HG03108 (cell line): ENCODE results near the gene UNC13A.
A peak's percentile ranks its signal among the peaks of the same experiment; 100 is the strongest.
"Not testable (repeated sequence)": the region's sequence is repeated elsewhere in the genome, so short reads cannot be mapped to it uniquely, and the experiment has no call there.

Experiments used
- ATAC-seq: cut with Tn5 transposase; IDR thresholded peaks from one replicate; pipeline ENCODE4 v1.9.1; 2021; ENCODE audit warnings: moderate library complexity; ENCODE audit not compliant: unreplicated experiment

Gene UNC13A

GRCh38 chr19:17575871-17576757, 112.0 kb downstream of the UNC13A start:
- ATAC-seq: no peak

DNA sequence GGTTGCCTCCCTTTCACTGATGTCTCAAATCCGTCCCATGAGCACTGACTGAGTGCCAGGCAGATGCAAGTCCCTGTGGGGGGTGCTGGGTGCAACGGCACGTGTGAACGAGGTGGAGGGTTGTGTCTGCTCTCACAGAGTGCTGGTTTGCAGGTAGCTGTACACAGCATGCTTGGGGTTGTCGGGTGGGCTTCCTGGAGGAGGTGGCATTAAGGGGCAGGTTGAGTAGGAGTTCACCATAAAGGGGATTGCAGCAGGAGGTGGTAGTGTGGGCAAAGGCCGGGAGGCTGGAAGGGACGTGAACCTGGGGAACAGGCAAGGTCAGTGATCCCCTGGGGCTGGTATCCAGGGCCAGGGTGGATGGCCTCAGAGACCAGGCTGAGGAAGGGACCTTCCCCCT, 115.5 kb downstream of the UNC13A start:
- ATAC-seq: no peak

GRCh38 chr19:17570791-17571190, 117.4 kb downstream of the UNC13A start:
- no peak for ATAC-seq

DNA sequence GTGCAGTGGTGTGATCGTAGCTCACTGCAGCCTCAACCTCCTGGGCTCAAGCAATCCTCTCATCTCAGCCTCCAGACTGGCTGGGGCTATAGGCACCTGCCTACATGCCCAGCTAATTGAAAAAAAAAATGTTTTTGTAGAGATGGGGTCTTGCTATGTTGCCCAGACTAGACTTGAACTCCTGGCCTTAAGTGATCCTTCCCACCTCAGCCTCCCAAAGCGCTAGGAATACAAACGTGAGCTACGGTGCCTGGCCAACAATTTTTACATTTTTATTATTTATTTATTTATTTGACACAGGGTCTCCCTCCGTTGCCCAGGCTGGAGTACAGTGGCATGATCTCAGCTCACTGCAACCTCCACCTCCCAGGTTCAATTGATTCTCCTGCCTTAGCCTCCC, 117.9 kb downstream of the UNC13A start:
- ATAC-seq: not testable (repeated sequence)

DNA sequence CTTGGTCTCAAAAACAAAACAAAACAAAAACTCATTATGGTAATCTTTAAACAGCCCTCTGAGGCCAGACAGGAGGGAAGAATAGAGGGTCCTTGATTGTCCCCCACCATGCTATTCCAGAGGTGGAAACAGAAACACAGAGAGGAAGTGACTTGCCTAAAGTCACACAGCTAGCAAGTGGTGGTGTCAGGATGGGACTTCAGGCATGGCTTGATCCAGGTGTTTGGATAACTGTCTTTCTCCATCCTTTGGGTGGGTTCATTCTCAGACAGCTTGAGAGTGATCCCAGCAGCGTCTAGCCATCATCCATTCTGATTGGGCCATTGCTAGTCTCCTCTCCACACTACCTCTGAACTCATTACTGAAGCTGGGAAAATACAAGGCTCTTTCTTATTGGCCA, 120.2 kb downstream of the UNC13A start:
- no peak for ATAC-seq

DNA sequence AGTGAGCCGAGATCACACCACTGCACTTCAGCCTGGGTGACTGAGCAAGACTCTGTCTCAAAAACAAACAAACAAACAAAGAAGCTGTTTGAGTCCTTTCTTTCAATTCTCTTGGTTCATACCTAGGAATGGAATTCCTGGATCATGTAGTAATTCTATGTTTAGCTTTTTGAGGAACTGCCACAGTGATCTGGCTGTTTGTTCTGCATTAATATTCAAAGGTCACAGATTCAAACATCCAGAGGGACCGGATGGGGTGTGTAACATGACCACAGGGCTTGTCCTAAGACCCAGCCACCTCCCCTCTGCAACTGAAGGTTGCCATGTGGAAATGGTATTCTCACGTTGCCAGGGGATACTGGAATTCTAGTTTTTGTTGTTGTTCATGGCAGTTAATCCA, 122.5 kb downstream of the UNC13A start:
- ATAC-seq: no peak

- no peak for ATAC-seq
These were observed 123.4 kb downstream of the UNC13A start for GRCh38 chr19:17564781-17565180.

- ATAC-seq: no peak
These were observed 125.6 kb downstream of the UNC13A start for GRCh38 chr19:17562561-17562960.

DNA sequence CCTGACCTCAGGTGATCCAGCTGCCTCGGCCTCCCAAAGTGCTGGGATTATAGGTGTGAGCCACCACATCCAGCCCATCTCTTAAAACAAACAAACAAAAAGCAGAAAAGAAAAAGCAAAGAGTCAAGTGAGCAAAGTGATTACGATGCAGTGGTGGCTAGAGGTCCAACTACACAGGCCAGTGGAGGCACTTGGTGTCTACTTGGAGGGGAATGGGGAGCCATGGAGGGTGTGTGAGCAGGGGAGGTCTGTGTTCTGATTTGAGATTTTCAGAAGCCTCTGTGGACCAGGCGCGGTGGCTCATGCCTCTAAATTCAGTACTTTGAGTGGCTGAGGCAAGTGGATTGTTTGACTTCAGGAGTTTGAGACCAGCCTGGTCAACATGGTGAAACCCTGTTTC, 126.1 kb downstream of the UNC13A start:
- ATAC-seq: no peak

- ATAC-seq: no peak
These were observed 128.0 kb downstream of the UNC13A start for GRCh38 chr19:17560205-17560595.

DNA sequence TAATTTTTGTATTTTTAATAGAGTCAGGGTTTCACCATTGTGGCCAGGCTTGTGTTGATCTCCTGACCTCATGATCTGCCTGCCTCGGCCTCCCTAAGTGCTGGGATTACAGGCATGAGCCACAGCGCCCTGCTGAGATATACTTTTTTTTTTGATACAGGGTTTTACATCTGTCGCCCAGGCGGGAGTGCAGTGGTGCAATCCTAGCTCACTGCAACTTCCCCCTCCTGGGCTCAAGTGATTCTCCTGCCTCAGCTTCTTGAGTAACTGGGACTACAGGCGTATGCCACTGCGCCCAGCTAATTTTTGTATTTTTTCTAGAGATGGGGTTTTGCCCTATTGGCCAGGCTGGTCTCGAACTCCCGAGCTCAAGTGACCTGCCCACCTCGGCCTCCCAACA, 130.7 kb downstream of the UNC13A start:
- no peak for ATAC-seq

DNA sequence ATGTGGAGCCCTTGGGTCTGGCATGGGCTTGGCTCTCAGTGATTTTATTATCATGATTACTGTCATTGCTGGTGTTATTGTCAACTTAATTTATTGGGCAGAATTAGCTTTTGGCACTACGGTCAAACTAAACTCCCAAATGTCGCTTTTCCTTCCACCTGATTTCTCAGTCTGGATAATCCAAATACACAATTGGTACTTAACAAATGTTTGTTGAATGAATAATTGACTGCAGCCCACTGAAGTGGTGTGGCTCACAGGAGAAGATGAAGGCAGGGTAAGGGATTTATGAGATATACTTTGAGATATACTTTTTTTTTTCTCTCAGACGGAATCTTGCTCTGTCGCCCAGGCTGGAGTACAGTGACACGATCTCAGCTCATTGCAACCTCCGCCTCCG, 131.2 kb downstream of the UNC13A start:
- ATAC-seq: no peak

DNA sequence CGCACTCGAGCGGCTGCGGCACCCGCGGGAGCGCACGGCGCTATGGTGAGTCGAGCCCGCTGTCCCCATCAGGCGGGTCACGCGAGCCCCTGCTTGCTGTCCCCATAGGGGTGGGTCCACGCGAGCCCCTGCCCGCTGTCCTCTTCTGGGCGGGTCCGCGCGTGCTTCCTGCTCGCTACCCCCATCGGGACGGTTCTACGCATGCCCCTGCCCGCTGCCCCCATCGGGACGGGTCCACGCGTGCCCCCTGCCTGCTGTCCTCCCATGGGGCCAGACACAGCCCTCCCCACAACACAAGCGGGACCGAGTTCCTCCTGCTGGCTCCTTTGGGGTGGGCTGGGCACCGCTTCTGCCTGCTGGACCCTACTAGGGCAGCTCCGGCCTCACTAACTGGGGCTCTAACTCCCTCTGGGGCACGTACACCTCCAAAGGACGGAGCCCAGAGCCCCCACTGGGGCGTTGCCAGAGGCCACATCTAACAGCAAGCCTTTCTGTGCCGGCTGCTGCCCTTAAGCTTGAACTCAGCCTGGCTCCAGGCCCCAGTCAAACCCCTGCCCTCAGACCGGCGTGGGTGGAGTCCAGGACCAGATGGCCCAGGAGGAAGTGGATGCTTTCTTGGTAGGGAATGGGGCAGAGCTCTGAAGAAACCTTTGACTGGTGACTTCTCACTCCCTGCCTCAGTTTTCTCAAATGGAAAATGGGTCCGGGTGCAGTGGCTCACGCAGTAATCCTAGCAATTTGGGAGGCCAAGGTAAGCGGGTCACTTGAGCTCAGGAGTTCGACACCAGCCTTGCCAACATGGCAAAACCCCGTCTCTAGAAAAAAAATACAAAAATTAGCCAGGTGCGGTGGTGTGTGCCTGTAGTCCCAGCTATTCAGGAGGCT, 132.0 kb downstream of the UNC13A start:
- peak; percentile 21 for ATAC-seq

DNA sequence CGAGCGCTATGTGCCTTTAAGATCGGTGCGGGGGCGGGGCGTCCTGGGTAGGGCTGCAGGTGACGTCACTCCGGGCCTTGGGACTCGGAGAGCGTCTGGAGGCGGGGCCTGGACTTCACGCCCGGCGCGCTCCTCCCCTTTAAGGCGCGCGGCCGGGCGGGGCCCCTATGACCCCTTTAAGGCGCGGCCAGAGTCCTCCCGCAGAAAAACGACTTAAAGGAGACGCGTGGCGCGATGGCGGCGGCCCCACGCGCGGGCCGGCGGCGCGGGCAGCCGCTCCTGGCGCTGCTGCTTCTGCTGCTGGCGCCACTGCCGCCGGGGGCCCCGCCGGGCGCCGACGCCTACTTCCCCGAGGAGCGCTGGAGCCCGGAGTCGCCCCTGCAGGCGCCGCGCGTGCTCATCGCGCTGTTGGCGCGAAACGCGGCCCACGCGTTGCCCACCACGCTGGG, 132.7 kb downstream of the UNC13A start, which contains the start of gene COLGALT1:
Gene COLGALT1, plus strand, starts transcription at position 170 of the 449 bp plus-strand sequence. Its CDS starts 65 bp downstream, at position 235.
- peak; percentile 91 for ATAC-seq

- no peak for ATAC-seq
These were observed 133.1 kb downstream of the UNC13A start for GRCh38 chr19:17554968-17555479.

- no peak for ATAC-seq
These were observed 134.9 kb downstream of the UNC13A start for GRCh38 chr19:17553256-17553655.

GRCh38 chr19:17552735-17553134, 135.4 kb downstream of the UNC13A start:
- ATAC-seq: not testable (repeated sequence)
